Mesenchymal stem cell (in vitro differentiated cells and primary cell): ENCODE results near the gene LEFTY1.
A peak's percentile ranks its signal among the peaks of the same experiment; 100 is the strongest.

ENCODE experiments used
- DNase-seq: peaks from one replicate; pipeline ENCODE4 v3.0.0-alpha.2; 2013
- H2AFZ ChIP-seq: one replicate; pipeline ENCODE4 v1.6.1; 2013; ENCODE audit warnings: low read depth, mild to moderate bottlenecking, control low read depth, inconsistent platforms, low read length, moderate library complexity
- H2AK5ac ChIP-seq: 2 replicates; pipeline ENCODE4 v1.6.1; 2013; ENCODE audit warnings: low read length, moderate library complexity, mild to moderate bottlenecking, inconsistent platforms; ENCODE audit not compliant: severe bottlenecking
- H2BK120ac ChIP-seq: one replicate; pipeline ENCODE4 v1.6.1; 2013; ENCODE audit warnings: low read depth, mild to moderate bottlenecking, inconsistent platforms, low read length, moderate library complexity
- H2BK12ac ChIP-seq, 2 experiments: one replicate each; pipeline ENCODE4 v1.6.1; 2013; ENCODE audit warnings: inconsistent platforms in 2 of 2, low read length in 2 of 2, mild to moderate bottlenecking in 2 of 2, moderate library complexity in 2 of 2, control low read depth in 1 of 2
- H2BK15ac ChIP-seq: one replicate; pipeline ENCODE4 v1.6.1; 2013; ENCODE audit warnings: mild to moderate bottlenecking, low read depth, inconsistent platforms; ENCODE audit not compliant: poor library complexity, severe bottlenecking
- H2BK5ac ChIP-seq: 2 replicates; pipeline ENCODE4 v1.6.1; 2013; ENCODE audit warnings: low read depth, mild to moderate bottlenecking, low read length, control low read depth, inconsistent platforms; ENCODE audit not compliant: poor library complexity, severe bottlenecking
- H3K14ac ChIP-seq, 2 experiments: one replicate each; pipeline ENCODE4 v1.6.1; 2013; ENCODE audit warnings: inconsistent platforms in 2 of 2, low read length in 2 of 2, control low read depth in 1 of 2, mild to moderate bottlenecking in 1 of 2, moderate library complexity in 1 of 2
- H3K18ac ChIP-seq, 2 experiments: one replicate each; pipeline ENCODE4 v1.6.1; 2013; ENCODE audit warnings: inconsistent platforms in 2 of 2, low read length in 2 of 2, control low read depth in 1 of 2, low read depth in 1 of 2, mild to moderate bottlenecking in 1 of 2
- H3K23ac ChIP-seq, 2 experiments: one replicate each; pipeline ENCODE4 v1.6.1; 2013; ENCODE audit warnings: inconsistent platforms in 2 of 2, low read length in 2 of 2, mild to moderate bottlenecking in 2 of 2, moderate library complexity in 2 of 2, control low read depth in 1 of 2
- H3K27ac ChIP-seq: 2 replicates; pipeline ENCODE4 v1.5.1; 2013; ENCODE audit warnings: mild to moderate bottlenecking, moderate library complexity, low read length, control low read depth, inconsistent platforms; ENCODE audit not compliant: poor library complexity, severe bottlenecking
- H3K27me3 ChIP-seq, 2 experiments: 2 replicates each; pipeline versions ENCODE4 v1.6.1 to v1.7.0; 2013; ENCODE audit warnings: low read length in 2 of 2, mild to moderate bottlenecking in 2 of 2, moderate library complexity in 2 of 2, control low read depth in 1 of 2, inconsistent platforms in 1 of 2; ENCODE audit not compliant: control insufficient read depth in 1 of 2, insufficient read depth in 1 of 2
- H3K36me3 ChIP-seq, 2 experiments: 2 replicates each; pipeline versions ENCODE4 v1.6.1 to v1.7.0; 2013; ENCODE audit warnings: low read length in 2 of 2, control low read depth in 1 of 2, inconsistent platforms in 1 of 2, low read depth in 1 of 2, mild to moderate bottlenecking in 1 of 2; ENCODE audit not compliant: insufficient read depth in 2 of 2, control insufficient read depth in 1 of 2
- H3K4ac ChIP-seq, 2 experiments: one replicate each; pipeline ENCODE4 v1.6.1; 2013; ENCODE audit warnings: inconsistent platforms in 2 of 2, low read length in 2 of 2, mild to moderate bottlenecking in 2 of 2, moderate library complexity in 2 of 2, control low read depth in 1 of 2, low read depth in 1 of 2
- H3K4me1 ChIP-seq: 2 replicates; pipeline ENCODE4 v1.6.1; 2013; ENCODE audit warnings: low read depth, low read length, control low read depth; ENCODE audit not compliant: control insufficient read depth, insufficient read depth
- H3K4me2 ChIP-seq: 2 replicates; pipeline ENCODE4 v1.6.1; 2013; ENCODE audit warnings: low read length, mild to moderate bottlenecking, inconsistent platforms; ENCODE audit not compliant: poor library complexity, severe bottlenecking
- H3K4me3 ChIP-seq, 2 experiments: 2 replicates each; pipeline versions ENCODE4 v1.5.1 to v1.7.0; 2013; ENCODE audit warnings: low read length in 2 of 2, mild to moderate bottlenecking in 2 of 2, control low read depth in 1 of 2, low read depth in 1 of 2; ENCODE audit not compliant: insufficient read depth in 1 of 2
- H3K79me1 ChIP-seq: replicated peaks from 2 replicates; pipeline ENCODE4 v1.6.1; 2013; ENCODE audit warnings: mild to moderate bottlenecking, control low read depth, low read length, inconsistent platforms; ENCODE audit not compliant: poor library complexity, severe bottlenecking
- H3K9ac ChIP-seq: 2 replicates; pipeline ENCODE4 v1.7.0; 2013; ENCODE audit warnings: mild to moderate bottlenecking, low read length, moderate library complexity
- H3K9me3 ChIP-seq: 2 replicates; pipeline ENCODE4 v1.7.0; 2013; ENCODE audit warnings: mild to moderate bottlenecking, low read length; ENCODE audit not compliant: control insufficient read depth
- H4K8ac ChIP-seq: one replicate; pipeline ENCODE4 v1.6.1; 2013; ENCODE audit warnings: inconsistent platforms, mild to moderate bottlenecking, low read length, moderate library complexity
- H4K91ac ChIP-seq: one replicate; pipeline ENCODE4 v1.6.1; 2013; ENCODE audit warnings: mild to moderate bottlenecking, low read length, inconsistent platforms
- WGBS: methylation state at CpG from one replicate; pipeline ENCODE4 v1.1.7; 2013; ENCODE audit warnings: mixed read lengths; 5-methylcytosine and 5-hydroxymethylcytosine counted together

LEFTY1 gene

DNA sequence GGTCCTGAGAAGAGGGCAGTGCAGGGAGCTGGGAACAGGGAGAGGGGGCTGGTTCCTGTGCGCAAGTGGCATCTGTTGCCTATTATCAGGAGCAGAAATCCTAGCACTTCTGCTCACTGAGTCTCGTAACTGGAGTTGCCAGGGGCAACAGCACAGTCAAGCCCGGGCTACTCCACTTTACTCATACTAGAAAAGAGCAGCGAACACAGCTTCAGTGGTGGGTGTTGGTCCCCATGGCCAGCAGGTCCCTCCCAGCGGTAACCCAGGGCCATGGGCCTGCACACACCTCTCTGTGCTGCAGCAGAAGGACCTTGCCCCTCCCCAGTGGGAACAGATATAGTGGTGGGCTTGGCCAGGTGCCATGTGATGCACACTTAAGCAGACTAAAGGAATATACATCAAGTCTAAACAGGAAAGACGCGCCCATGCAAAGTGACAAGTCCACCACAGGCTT lies 26.6 kb upstream of the LEFTY1 start:
- no peak overlapping the region for H3K23ac ChIP-seq
- H3K27ac ChIP-seq, result no peak overlapping the region
- peaks cover 31 to 45% of the 10 kb centered on the region in 2 experiments for H3K36me3 ChIP-seq
- H3K79me1 ChIP-seq, result peaks cover 18% of the 10 kb centered on the region
- H3K4me2 ChIP-seq, result no peak overlapping the region
- H3K4me1 ChIP-seq, result peaks cover 13% of the 10 kb centered on the region
- H2BK5ac ChIP-seq, result no peak overlapping the region
- DNase-seq, result no peak
- no peak overlapping the region for H2AK5ac ChIP-seq
- H4K8ac ChIP-seq, result no peak overlapping the region
- H3K9ac ChIP-seq, result no peak overlapping the region
- H2BK12ac ChIP-seq, result no peak overlapping the region
- no peaks in the 10 kb centered on the region for H3K9me3 ChIP-seq
- H2BK120ac ChIP-seq, result no peak overlapping the region
- no peak overlapping the region for H3K4ac ChIP-seq
- H3K27me3 ChIP-seq, result no peaks in the 10 kb centered on the region
- H2AFZ ChIP-seq, result no peak overlapping the region
- H3K4me3 ChIP-seq, result no peak overlapping the region
- H2BK15ac ChIP-seq, result no peak overlapping the region
- H3K18ac ChIP-seq, result no peak overlapping the region
- H4K91ac ChIP-seq, result no peak overlapping the region
- no peak overlapping the region for H3K14ac ChIP-seq
- 92% methylated on average over 7 of the region's 7 CpGs for WGBS

DNA sequence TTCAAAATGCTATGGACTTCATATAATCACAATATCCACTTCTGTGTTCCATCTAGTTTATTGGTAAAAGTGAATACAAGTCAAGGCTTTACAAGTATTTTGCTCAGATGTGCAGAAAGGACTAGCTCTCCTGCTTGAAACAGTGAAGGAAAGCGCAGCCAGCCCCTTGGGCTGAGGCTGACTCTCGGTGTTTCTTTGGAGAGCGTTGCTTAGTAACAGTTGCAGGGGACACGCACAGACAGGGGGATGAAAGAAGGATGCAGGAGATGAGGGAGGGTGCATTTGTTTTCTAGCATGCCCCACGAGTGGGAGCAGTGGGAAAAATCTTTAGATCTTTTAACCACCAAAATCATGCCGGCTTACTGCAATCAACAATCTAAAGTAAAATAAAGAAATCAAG lies 26.0 kb upstream of the LEFTY1 start:
- no peak overlapping the region for H3K4me2 ChIP-seq
- no peak overlapping the region for H3K18ac ChIP-seq
- H3K27me3 ChIP-seq, result no peaks in the 10 kb centered on the region
- no peak overlapping the region for H2BK12ac ChIP-seq
- H3K36me3 ChIP-seq, result peaks cover 26 to 42% of the 10 kb centered on the region in 2 experiments
- no peak overlapping the region for H3K9ac ChIP-seq
- no peak overlapping the region for H3K4me3 ChIP-seq
- H2AFZ ChIP-seq, result no peak overlapping the region
- H3K23ac ChIP-seq, result no peak overlapping the region
- no peak overlapping the region for H2AK5ac ChIP-seq
- no peak overlapping the region for H2BK120ac ChIP-seq
- no peak overlapping the region for H2BK5ac ChIP-seq
- no peak overlapping the region for H4K91ac ChIP-seq
- H3K79me1 ChIP-seq, result peaks cover 14% of the 10 kb centered on the region
- DNase-seq, result no peak
- no peak overlapping the region for H4K8ac ChIP-seq
- no peaks in the 10 kb centered on the region for H3K9me3 ChIP-seq
- no peak overlapping the region for H3K27ac ChIP-seq
- H3K4me1 ChIP-seq, result peaks cover 9% of the 10 kb centered on the region
- no peak overlapping the region for H3K14ac ChIP-seq
- no peak overlapping the region for H2BK15ac ChIP-seq
- H3K4ac ChIP-seq, result no peak overlapping the region
- WGBS, result 96% methylated on average over 4 of the region's 6 CpGs

DNA sequence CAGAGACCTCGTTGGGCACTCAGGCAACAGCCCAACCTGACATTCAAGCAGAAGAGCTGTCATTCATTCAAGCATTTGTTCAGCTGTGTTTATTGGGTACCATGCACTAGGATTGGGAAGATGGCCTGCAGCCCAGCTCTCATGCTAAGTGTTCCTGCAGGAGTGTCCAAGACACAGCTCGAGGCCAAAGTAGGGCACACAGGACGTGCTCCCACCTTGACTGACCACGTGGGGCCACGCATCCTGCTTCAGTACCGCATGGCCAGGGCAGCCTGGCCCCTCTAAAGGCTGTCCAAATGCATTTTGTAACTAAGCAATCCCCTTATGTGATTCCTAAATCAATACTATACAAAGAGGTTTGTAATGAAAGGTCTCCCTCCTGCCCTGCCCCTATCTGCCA lies 25.4 kb upstream of the LEFTY1 start:
- WGBS, result 93% methylated on average over 5 of the region's 6 CpGs
- no peak overlapping the region for H4K91ac ChIP-seq
- H2AFZ ChIP-seq, result no peak overlapping the region
- no peak overlapping the region for H3K4me2 ChIP-seq
- no peak overlapping the region for H3K27ac ChIP-seq
- H3K79me1 ChIP-seq, result peaks cover 11% of the 10 kb centered on the region
- H2BK15ac ChIP-seq, result no peak overlapping the region
- H3K4me1 ChIP-seq, result peaks cover 6% of the 10 kb centered on the region
- H3K9me3 ChIP-seq, result no peaks in the 10 kb centered on the region
- no peak for DNase-seq
- no peak overlapping the region for H3K4ac ChIP-seq
- H3K9ac ChIP-seq, result no peak overlapping the region
- peaks cover 22 to 39% of the 10 kb centered on the region in 2 experiments for H3K36me3 ChIP-seq
- H3K18ac ChIP-seq, result no peak overlapping the region
- H3K23ac ChIP-seq, result no peak overlapping the region
- H3K27me3 ChIP-seq, result no peaks in the 10 kb centered on the region
- H2BK5ac ChIP-seq, result no peak overlapping the region
- no peak overlapping the region for H3K4me3 ChIP-seq
- no peak overlapping the region for H2BK12ac ChIP-seq
- no peak overlapping the region for H4K8ac ChIP-seq
- H2AK5ac ChIP-seq, result no peak overlapping the region
- H2BK120ac ChIP-seq, result no peak overlapping the region
- no peak overlapping the region for H3K14ac ChIP-seq

DNA sequence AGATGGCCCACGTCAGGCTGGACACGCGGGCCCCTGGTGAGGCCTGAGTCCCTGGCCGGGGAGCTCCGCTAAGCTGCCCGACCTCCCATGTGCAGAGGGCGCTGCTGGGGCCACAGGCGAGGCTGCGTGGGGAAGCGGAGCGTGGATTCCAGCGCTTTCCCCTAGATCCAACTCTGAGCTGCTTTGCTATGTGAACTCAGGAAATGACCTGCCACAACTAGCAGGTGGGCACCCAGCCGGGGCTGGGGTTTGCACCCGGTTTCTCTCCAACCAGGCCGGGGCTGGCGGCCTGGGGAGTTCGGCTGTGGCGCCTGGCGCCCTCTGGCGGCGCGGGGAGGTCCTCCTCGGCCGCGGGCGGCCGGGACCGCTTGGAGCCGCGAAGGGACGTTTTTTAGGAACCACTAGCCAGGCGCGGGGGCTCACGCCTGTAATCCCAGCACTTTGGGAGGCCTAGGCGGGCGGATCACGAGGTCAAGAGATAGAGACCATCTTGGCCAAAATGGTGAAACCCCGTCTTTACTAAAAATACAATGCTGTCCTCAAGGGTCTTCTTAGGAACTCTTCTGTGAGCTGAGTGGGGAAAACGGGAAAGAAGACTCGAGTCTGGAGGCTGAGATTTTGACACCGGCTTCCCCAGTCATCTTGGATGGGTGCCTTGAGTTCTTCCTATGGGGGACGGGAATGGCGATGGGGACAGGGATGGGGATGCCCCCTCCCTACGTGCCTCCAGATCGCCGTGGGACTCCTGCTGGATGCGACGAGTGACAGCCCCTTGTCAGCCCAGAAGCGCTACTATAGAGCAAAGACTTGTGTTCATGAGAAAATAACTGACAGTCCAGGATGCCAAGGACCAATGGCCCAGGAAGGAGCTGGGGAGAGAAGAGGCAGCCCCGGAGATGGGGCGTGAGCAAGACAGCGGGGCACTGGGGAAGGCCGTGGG lies 22.5 kb upstream of the LEFTY1 start:
- Histone ChIP-seq H3K4ac (peak overlapping the region in 1 of 2 experiments; percentile 30), H2BK12ac (no peak overlapping the region), H3K4me2 (no peak overlapping the region), H3K14ac (no peak overlapping the region), H3K79me1 (peaks cover 3% of the 10 kb centered on the region), H2BK120ac (no peak overlapping the region), H3K36me3 (peaks cover 13% of the 10 kb centered on the region in 2 experiments), H3K18ac (no peak overlapping the region), H3K9me3 (no peaks in the 10 kb centered on the region), H2AK5ac (no peak overlapping the region), H3K4me3 (peak overlapping the region in 1 of 2 experiments; percentile 41), H3K27ac (no peak overlapping the region), H3K23ac (no peak overlapping the region), H3K9ac (peak overlapping the region; percentile 76), H2BK5ac (no peak overlapping the region), H3K4me1 (peaks cover 5% of the 10 kb centered on the region), H3K27me3 (no peaks in the 10 kb centered on the region), H2BK15ac (no peak overlapping the region), H4K91ac (peak overlapping the region; percentile 52), H2AFZ (no peak overlapping the region), H4K8ac (peak overlapping the region; percentile 46)
- WGBS, result 41% methylated on average over 52 of the region's 53 CpGs
- peak; percentile 46 for DNase-seq
